ENCODE results near the gene C1orf56.
"Not testable (repeated sequence)": the region's sequence is repeated elsewhere in the genome, so short reads cannot be mapped to it uniquely, and the experiment has no call there.

Gene C1orf56

GRCh38 chr1:151065089-151065645 lies 17.6 kb downstream of the C1orf56 start:
- DNase-seq, result no peak

DNA sequence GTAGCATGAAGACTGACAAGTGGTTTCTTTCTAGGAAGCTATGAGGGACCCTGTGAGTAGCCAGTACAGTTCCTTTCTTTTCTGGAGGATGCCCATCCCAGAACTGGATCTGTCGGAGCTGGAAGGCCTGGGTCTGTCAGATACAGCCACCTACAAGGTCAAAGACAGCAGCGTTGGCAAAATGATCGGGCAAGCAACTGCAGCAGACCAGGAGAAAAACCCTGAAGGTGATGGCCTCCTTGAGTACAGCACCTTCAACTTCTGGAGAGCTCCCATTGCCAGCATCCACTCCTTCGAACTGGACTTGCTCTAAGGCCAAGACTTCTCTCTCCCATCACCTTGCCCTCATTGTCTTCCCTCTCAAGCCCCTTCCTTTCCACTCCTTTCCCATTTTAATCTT lies 19.6 kb downstream of the C1orf56 start:
- DNase-seq, result no peak

GRCh38 chr1:151069103-151069486 lies 21.5 kb downstream of the C1orf56 start:
- no peak for DNase-seq

- DNase-seq, result peak; percentile 79
These were observed 23.1 kb downstream of the C1orf56 start, which contains the start of gene GABPB2 for GRCh38 chr1:151070474-151071276. Gene GABPB2, plus strand, starts transcription at chr1:151070761. Its CDS starts 17,429 bp downstream, at chr1:151088190.

DNA sequence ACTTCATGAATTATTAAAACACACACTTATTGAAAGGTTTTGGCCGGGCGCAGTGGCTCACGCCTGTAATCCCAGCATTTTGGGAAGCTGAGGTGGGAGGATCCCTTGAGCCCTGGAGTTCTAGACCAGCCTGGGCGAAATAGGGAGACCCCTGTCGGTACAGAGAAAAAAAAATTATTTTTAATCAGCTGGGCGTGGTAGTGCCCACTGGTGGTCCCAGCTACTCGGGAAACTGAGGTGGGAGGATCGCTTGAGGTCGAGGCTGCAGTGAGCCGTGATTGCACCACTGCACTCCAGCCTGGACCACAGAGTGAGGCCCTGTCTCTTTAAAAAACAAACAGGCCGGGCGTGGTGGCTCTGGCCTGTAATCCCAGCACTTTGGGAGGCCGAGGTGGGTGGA lies 24.7 kb downstream of the C1orf56 start:
- DNase-seq, result no peak

- no peak for DNase-seq
These were observed 38.5 kb downstream of the C1orf56 start for GRCh38 chr1:151085953-151086559.

DNA sequence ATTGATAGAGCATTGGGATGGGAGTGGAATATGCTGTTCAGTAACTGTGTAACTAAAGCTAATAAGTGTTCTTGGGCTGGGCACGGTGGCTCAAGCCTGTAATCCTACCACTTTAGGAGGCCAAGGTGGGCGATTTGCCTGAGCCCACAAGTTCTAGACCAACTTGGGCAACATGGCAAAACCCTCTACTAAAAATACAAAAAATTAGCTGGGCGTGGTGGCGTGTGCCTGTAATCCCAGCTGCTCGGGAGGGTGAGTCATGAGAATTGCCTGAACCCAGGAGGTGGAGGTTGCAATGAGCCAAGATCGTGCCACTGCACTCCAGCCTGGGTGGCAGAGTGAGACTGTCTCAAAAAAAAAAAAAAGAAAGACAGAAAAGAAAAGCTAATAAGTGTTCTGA lies 49.9 kb downstream of the C1orf56 start:
- not testable (repeated sequence) for DNase-seq

- DNase-seq, result no peak
These were observed 50.6 kb downstream of the C1orf56 start for GRCh38 chr1:151098126-151098525.
